Activated CD4-positive, CD25-positive, alpha-beta regulatory T cell treated with anti-CD3 and anti-CD28 coated beads, Interleukin-2, amount 50 U/mL, for 72 hours (primary cell): ENCODE results near the gene ATP9B.

Experiments used
- DNase-seq: peaks from one replicate; pipeline ENCODE4 v3.0.0; 2021

Gene ATP9B

DNA sequence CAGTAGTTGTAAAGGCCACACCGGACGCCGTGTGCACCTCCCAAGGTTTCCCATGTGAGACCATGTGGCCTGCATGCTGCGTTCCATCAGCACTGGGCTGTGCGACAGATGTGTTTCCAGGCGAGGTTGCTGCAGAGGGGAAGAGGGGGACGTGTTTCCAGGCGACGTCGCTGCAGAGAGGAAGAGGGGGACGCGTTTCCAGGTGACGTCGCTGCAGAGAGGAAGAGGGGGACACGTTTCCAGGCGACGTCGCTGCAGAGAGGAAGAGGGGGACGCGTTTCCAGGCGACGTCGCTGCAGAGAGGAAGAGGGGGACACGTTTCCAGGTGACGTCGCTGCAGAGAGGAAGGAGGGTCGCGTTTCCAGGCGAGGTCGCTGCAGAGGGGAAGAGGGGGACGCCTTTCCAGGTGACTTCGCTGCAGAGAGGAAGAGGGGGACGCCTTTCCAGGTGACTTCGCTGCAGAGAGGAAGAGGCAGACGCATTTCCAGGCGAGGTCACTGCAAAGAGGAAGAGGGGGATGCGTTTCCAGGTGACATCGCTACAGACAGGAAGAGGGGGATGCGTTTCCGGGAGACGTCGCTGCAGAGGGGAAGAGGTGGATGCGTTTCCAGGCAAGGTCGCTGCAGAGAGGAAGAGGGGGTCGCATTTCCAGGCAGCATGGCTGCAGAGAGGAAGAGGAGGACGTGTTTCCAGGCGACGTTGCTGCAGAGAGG, 351.0 kb downstream of the ATP9B start:
- no peak for DNase-seq

DNA sequence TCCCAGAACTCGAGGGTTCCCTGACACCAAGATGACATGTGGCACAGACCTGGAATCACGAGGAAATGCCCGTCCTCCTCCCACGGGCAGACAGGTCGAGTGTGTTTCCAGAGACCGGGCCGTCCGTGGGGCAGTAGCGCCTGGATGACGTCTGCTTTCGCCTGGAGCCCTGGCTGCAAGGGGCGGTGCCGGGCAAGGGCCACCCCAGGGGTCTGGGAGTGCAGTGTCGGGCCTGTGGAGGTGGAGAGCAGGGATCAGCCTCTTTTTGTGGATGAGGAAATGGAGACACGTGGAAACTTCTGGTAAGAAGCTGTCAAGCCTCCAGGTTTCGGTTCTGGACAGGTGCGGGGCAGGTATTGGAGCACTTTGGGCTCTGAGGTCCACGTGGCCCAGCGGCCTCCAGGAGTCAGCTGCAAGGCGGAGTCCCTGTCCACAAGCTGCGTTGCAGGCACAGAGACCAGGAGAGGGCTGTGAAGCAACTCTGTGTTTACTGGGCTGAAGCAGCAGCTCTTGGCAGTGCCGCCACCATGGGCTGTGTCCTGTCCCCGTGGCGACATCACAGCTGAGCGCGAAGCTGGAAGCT, 352.2 kb downstream of the ATP9B start:
- DNase-seq, result no peak

DNA sequence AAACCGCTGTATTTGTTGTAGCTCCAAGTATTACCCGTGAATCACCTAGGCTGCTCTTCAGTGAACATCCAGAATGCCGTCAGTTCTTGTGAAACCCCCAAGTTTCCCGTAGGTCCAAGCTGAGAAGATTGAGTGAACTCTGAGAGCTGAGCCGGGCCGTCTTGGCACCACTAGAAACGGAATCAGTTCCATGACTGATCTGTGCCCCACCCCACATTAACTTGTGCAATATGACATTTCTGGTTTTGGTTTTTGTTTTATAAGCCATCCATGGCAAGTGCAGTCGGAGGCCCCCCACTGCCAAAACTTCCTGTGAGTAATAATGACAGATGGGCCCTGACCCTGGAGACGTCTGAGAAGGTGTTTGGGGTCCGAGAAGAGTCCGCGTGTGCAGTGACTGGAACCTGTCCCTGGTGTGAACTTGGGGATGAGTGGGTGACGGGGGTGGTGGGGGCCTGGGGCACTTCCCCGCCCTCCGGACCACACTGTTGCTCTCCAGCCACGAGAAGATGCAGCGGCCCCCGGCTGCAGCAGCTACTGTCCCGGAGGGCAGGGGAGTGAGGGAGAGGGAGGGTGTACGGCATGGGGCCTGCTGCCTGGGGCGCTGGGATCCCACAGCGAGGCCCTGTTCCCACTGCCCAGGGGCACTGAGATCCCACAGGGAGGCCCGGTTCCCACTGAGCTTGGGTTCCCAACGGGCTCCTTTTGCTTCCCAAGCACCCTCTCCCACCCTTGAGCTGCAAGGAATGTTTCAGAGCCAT, 353.0 kb downstream of the ATP9B start:
- DNase-seq, result no peak

DNA sequence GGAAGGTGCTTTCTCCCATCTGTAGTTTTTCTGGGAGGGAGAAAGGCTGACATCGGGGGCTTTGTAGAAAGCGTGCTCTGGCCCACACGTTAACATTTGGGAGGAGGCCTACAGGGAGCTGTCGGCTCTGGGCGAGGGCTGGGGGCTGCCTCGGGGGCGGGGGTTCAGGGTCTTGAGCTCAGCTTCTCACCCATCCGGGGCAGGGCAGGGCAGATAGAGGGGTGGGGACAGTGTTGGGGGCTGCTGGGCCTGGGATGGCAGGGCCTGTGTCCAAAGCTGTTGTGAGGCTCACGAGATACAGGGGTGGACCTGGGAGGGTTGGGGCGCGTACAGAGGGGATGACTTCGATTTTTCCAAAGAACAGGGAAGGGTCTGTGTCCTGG, 353.6 kb downstream of the ATP9B start:
- no peak for DNase-seq

DNA sequence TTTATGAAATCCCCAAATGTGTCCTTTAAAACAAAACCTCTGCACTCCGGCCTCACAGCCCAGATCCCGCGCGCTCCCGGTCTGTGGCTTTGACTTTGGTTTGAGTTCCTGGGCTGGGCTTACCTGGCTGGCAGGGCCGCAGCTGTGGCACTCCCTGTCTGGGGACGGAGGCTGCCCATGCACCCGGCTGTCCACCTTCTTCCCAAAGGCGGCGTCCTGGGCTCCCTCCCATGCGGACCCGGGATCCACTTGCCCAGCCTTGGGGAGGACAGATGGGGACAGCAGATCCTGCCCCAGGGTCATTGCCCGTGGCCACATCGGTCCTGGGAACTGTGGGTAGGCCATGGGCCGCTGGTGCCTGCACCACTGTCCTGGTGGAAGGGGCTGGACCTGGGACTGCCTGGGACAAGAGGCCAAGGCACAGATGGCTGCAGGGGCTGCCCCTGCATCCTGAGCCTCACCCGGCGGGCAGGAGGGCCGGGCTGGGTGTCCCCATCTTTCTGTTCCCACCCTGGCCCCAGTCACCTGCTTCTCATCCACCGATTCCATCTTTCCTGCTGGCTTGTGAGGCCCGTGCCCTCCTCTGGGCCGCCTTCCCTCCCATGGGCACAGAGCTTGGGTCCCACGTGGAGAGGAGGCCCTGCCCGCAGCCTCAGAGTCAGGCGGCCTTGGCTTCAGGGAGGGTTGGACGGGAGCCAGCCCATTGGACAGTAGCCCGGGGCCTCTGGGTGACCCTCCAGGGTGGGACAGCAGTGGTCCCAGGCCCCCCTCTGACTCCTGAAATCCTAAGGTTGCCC, 354.2 kb downstream of the ATP9B start:
- no peak for DNase-seq

DNA sequence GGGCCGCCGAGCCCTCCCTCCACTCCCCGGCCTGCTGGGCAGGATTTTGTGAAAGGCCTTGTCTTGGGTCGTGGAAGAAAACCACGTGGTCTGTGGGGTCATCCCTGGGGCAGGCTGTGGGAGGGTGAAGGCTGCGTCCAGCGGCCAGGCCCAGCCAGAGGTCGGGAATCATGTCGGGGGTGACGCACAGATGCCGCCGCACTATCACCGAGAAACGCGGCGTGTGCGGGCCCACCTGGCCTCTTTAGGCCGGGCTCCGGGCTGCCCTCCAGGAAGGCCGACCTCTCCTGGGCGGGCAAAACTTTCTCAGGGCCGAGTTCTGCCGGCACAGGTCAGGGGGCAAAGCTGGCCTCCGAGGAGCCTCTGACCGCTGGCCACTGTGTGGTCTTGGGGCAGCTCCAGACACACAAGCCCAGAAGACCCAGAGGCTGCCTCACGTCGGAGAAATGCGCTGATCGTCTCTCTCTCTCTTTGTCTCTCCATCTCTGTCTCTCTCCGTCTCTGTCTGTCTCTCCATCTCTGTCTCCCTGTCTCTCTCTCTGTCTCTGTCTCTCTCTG, 354.9 kb downstream of the ATP9B start:
- DNase-seq, result no peak

DNA sequence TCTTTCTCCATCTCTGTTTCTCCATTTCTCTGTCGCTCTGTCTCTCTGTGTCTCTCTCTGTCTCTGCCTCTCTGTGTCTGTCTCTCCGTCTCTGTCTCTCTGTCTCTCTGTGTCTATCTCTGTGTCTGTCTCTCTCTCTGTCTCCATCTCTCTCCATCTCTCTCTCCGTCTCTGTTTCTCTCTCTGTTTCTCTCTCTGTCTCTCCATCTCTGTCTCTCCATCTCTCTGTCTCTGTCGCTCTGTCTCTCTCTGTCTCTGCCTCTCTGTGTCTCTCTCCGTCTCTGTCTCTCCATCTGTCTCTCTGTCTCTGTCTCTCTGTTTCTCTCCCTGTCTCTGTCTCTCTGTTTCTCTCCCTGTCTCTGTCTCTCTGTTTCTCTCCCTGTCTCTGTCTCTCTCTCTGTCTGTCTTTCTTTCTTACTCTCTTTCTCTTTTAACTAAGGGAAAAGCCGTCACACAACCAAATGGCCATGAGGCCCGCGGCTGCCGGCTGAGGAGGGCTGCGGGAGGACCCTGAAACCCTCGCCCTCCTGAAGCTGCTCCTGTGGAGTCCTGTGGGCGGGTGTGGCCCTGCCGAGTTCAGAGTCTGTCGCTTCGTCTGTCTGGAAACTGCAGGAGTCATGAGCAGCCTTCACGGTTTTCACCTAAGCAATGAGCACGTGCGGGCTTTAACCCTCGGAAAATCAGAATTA, 355.8 kb downstream of the ATP9B start:
- DNase-seq, result no peak

DNA sequence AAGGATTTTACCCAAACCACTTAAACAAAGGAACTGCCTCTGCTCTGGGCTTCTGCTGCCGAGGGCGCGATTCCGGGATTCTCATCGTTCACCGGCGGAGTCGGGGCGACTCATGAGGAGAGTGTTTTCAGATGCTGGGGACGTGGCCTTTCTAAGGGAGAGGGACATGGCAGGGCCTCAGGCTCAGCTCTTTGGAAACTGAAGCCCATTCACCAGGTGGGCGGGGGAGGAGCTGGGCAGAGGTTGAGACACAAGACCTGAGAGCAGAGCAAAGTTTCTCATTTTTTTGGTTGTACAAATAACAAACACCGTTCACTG, 356.3 kb downstream of the ATP9B start:
- no peak for DNase-seq

DNA sequence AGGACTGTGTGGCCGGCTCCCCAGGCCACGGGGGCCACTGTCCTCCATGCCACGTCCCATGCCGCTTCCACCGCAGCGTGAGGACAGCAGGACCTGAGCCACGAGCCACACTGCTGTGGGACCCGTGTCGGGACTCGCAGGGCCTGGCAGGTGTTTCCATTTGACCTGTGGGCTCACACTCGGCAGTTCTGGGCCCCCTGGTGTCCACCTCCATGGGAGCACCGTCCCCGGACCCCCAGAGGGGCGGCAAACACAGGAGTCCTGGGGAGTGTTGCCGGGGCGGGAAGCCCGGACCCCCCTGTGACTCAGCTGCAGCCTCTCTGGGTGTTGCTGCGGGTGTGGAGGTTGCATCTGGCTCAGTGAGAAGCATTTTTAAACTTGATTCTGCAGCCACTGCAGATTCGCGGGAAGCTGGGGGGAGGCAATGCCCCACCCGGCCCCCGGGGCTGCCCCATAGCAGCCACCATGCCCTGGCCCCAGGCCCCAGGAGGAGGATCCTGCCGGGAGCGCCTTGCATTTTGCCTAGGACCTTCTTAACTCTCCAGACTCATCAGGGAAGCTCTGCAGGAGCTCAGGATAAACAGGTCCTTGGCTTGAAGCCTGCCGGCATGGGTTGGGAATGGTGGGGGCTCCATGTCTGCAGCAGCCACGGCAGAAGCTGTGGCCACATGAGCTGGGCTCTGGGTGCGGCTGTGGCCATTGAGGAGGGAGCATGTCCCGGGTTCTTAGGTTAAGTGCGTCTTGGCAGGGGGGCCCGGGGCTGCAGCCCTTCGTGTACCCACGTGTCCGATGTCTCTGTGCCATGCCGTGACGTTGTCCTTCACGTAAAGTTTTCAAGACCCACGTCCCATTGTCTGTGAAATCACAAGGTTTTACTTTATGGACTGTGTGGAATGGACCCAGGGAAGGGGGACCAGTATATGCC, 357.4 kb downstream of the ATP9B start:
- no peak for DNase-seq

DNA sequence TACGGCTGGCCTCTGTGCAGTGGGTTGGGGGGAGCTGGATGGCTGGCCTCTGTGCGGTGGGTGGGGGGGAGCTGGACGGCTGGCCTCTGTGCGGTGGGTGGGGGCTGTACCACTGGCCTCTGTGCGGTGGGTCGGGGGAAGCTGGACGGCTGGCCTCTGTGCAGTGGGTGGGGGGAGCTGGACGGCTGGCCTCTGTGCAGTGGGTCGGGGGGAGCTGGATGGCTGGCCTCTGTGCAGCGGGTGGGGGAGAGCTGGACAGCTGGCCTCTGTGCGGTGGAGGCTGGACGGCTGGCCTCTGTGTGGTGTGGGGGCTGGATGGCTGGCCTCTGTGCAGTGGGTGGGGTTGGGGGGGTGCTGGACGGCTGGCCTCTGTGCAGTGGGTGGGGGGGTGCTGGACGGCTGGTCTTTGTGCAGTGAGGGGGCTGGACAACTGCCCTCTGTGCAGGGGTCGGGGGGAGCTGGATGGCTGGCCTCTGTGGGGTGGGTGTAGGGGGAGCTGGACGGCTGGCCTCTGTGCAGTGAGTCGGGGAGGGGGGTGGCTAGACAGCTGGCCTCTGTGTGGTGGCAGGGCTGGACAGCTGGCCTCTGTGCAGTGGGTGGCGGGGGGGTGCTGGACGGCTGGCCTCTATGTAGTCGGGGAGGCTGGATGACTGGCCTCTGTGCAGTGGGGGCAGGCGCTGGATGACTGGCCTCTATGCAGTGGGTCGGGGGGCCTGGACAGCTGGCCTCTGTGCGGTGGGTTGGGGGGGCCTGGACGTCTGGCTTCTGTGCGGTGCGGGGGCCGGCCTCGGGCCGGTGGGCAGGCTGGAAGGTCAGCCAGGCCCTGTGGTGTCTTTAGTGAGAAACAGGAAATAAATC, 358.4 kb downstream of the ATP9B start:
- no peak for DNase-seq
